ENCODE measurements around the gene COMMD6. TPM values are rescaled to one million over a fixed set of nuclear protein-coding genes. Genes with fewer than 3 reads are reported as not detected.
"Not testable (repeated sequence)": the region's sequence is repeated elsewhere in the genome, so short reads cannot be mapped to it uniquely, and the experiment has no call there.

COMMD6 gene
- polyA plus RNA-seq, 3 donors: 180 to 401 (median 330) TPM

DNA sequence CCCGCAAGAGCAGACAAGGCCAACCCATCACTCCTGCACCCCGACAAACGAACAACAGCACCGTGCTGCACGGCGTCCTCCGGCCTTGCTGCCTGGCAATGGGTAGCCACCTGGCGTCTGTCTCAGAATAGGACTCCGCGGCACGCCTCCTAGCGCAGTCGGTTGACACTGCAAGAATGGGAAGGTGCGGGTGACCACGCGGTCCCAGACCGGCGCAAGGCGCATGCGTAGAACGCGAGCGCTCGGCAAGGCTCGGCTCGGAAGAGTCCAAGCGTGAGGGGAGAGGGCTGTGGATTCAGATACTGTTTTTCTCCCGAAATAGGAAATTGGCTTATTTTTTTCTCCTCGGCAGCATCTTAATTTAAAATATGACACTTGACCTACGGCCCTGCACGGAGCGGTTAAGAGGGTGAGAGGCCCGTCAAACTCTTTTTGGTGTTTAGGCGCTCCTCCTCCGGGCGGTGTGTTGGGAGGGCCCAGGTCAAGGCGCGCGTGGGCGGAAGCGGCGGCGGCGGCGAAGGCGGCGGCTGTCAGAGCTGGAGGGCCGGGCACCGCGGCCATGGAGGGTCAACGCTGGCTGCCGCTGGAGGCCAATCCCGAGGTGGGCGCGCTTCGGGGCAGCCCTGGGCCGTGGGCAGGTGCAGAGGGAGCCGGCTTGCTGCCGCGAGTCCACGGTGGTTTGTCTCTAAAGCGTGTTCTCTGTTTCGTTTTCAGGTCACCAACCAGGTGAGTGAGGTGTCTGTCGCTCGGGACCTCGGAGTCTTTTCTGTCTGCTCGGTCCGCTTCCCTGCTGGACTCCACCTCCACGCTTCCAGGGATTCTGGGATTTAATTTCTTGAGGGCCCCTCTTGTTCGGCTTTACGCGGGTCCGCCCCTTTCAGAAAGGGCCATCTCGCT is 11.9 kb upstream of the COMMD6 start, which contains the start of gene UCHL3:
UCHL3 (plus strand) TSS at position 530 of the 897 bp plus-strand sequence; CDS start at position 560, 30 bp downstream.
- H3K4me1 Mint-ChIP-seq: peaks cover 31% of the 10 kb centered on the region
- peaks cover 0 to 3% (median 0%) of the 10 kb centered on the region in 7 donors for H3K9me3 Mint-ChIP-seq
- Histone ChIP-seq H3K36me3 (replicated peaks in 1 of 2; ENCODE audit: control insufficient read depth in 1 of 2, insufficient read depth in 2 of 2, low read length in 2 of 2) (no peaks in the 10 kb centered on the region), H3K4me1 (ENCODE audit: control insufficient read depth in 1 of 2, insufficient read depth in 2 of 2, low read length in 2 of 2) (peaks cover 18 to 25% of the 10 kb centered on the region in 2 donors), H3K9me3 (replicated peaks in 1 of 2; ENCODE audit: control insufficient read depth in 1 of 2, insufficient read depth in 1 of 2, low read length in 2 of 2) (no peaks in the 10 kb centered on the region), H3K4me2 (replicated peaks; ENCODE audit: extremely low read depth, low read length, poor library complexity, severe bottlenecking) (peak within 1 kb of the TSS; percentile 98), H3K27ac (ENCODE audit: low read depth in 1 of 2, low read length in 2 of 2) (peak within 1 kb of the TSS; percentile 69 to 91), H4K20me1 (ENCODE audit: insufficient read depth, low read length) (peaks cover 6% of the 10 kb centered on the region), H3K27me3 (ENCODE audit: control insufficient read depth in 2 of 2, insufficient read depth in 2 of 2, low read length in 2 of 2) (no peaks in the 10 kb centered on the region), H3K4me3 (replicated peaks in 1 of 3; ENCODE audit: low read depth in 2 of 3, low read length in 3 of 3) (peak within 1 kb of the TSS; percentile 80 to 94 (median 92)), H3K79me2 (ENCODE audit: insufficient read depth, low read length) (peaks cover 36% of the 10 kb centered on the region), H3K9ac (ENCODE audit: insufficient read depth, low read length, poor library complexity, severe bottlenecking) (peak within 1 kb of the TSS; percentile 82), H2AFZ (ENCODE audit: insufficient read depth, low read depth, low read length, poor library complexity, severe bottlenecking) (peak within 1 kb of the TSS; percentile 96)
- H3K27ac Mint-ChIP-seq: peak within 1 kb of the TSS; percentile 93 to 100 (median 99)
- peak within 1 kb of the TSS; percentile 96 to 99 for H3K4me3 Mint-ChIP-seq
- intact Hi-C loops (cut with micrococcal nuclease): loop anchor here (2.0 to 5.0 kb wide), 3 partner anchors 13 to 67 kb away; partner anchors contain the start of genes COMMD6 (in 1 of the 2) and TBC1D4 (in 1 of the 2)
- under 1% methylated on average over 71 of the region's 74 CpGs for WGBS (ENCODE audit: insufficient coverage)
- TF ChIP-seq, protein P1, sequence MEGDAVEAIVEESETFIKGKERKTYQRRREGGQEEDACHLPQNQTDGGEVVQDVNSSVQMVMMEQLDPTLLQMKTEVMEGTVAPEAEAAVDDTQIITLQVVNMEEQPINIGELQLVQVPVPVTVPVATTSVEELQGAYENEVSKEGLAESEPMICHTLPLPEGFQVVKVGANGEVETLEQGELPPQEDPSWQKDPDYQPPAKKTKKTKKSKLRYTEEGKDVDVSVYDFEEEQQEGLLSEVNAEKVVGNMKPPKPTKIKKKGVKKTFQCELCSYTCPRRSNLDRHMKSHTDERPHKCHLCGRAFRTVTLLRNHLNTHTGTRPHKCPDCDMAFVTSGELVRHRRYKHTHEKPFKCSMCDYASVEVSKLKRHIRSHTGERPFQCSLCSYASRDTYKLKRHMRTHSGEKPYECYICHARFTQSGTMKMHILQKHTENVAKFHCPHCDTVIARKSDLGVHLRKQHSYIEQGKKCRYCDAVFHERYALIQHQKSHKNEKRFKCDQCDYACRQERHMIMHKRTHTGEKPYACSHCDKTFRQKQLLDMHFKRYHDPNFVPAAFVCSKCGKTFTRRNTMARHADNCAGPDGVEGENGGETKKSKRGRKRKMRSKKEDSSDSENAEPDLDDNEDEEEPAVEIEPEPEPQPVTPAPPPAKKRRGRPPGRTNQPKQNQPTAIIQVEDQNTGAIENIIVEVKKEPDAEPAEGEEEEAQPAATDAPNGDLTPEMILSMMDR (IDR thresholded peaks at IDR 0.05): peak; percentile 87
- peak; percentile 95 to 98 (median 95) for DNase-seq
- H3K36me3 Mint-ChIP-seq: peaks cover 12 to 13% of the 10 kb centered on the region in 2 donors
- no peaks in the 10 kb centered on the region for H3K27me3 Mint-ChIP-seq (ENCODE audit: low read depth in 3 of 3)

DNA sequence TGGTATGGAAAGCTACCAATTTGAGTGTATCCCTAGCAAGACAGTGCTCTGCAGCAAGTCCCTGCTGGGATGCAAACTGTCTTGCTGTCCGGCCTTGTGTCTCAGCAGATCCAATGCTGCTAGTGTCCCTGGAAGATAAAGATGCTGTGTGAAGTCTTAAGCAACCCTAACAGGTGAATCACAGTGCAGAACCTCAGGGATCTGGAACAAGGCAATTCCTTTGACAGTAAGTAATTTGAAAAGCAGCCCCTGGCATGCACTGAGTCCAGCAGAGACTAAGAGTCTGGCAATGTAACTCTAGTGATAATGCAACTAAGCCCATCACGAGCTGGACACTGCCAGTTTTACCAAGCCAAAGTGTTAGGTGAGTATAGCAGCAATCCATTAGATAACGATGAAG is 10.3 kb upstream of the COMMD6 start:
- H3K9me3 ChIP-seq (replicated peaks in 1 of 2; ENCODE audit: control insufficient read depth in 1 of 2, insufficient read depth in 1 of 2, low read length in 2 of 2): no peaks in the 10 kb centered on the region
- TF ChIP-seq, protein P1 (IDR thresholded peaks at IDR 0.05): no peak
- intact Hi-C loops (cut with micrococcal nuclease): loop anchor here (5.0 kb wide), 2 partner anchors 41 to 66 kb away; partner anchors contain the start of gene TBC1D4 (in 1 of the 2)
- Mint-ChIP-seq H3K27me3 (ENCODE audit: low read depth in 3 of 3) (no peaks in the 10 kb centered on the region), H3K4me1 (peaks cover 20% of the 10 kb centered on the region), H3K36me3 (no peaks in the 10 kb centered on the region), H3K4me3 (no peak overlapping the region), H3K9me3 (peaks cover 0 to 3% (median 0%) of the 10 kb centered on the region in 7 donors), H3K27ac (no peak overlapping the region)
- no peak overlapping the region for H3K27ac ChIP-seq (ENCODE audit: low read depth in 1 of 2, low read length in 2 of 2)
- peaks cover 13 to 14% of the 10 kb centered on the region in 2 donors for H3K4me1 ChIP-seq (ENCODE audit: control insufficient read depth in 1 of 2, insufficient read depth in 2 of 2, low read length in 2 of 2)
- no peaks in the 10 kb centered on the region for H3K36me3 ChIP-seq (replicated peaks in 1 of 2; ENCODE audit: control insufficient read depth in 1 of 2, insufficient read depth in 2 of 2, low read length in 2 of 2)
- H3K79me2 ChIP-seq (ENCODE audit: insufficient read depth, low read length): peaks cover 30% of the 10 kb centered on the region
- H2AFZ ChIP-seq (ENCODE audit: insufficient read depth, low read depth, low read length, poor library complexity, severe bottlenecking): no peak overlapping the region
- no peak overlapping the region for H3K4me2 ChIP-seq (replicated peaks; ENCODE audit: extremely low read depth, low read length, poor library complexity, severe bottlenecking)
- WGBS (ENCODE audit: insufficient coverage): 84% methylated on average over 2 of the region's 3 CpGs
- no peaks in the 10 kb centered on the region for H3K27me3 ChIP-seq (ENCODE audit: control insufficient read depth in 2 of 2, insufficient read depth in 2 of 2, low read length in 2 of 2)
- no peak overlapping the region for H3K9ac ChIP-seq (ENCODE audit: insufficient read depth, low read length, poor library complexity, severe bottlenecking)
- H4K20me1 ChIP-seq (ENCODE audit: insufficient read depth, low read length): no peaks in the 10 kb centered on the region
- no peak overlapping the region for H3K4me3 ChIP-seq (replicated peaks in 1 of 3; ENCODE audit: low read depth in 2 of 3, low read length in 3 of 3)
- DNase-seq: no peak

DNA sequence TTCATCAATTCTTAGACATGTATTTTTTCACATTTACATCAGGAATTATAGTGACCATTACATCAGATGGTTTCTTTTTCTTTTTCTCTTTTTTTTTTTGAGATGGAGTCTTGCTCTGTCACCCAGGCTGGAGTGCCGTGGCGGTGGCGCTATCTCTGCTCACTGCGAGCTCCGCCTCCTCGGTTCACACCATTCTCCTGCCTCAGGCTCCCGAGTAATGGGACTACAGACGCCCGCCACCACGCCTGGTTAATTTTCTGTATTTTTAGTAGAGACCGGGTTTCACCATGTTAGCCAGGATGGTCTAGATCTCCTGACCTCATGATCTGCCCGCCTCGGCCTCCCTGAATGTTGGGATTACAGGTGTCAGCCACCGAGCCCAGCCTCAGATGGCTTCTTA is 7.7 kb upstream of the COMMD6 start:
- not testable (repeated sequence) for H3K9me3 ChIP-seq (replicated peaks in 1 of 2; ENCODE audit: control insufficient read depth in 1 of 2, insufficient read depth in 1 of 2, low read length in 2 of 2); H3K79me2 ChIP-seq (ENCODE audit: insufficient read depth, low read length); H3K27me3 Mint-ChIP-seq (ENCODE audit: low read depth in 3 of 3); H3K36me3 Mint-ChIP-seq; H3K36me3 ChIP-seq (replicated peaks in 1 of 2; ENCODE audit: control insufficient read depth in 1 of 2, insufficient read depth in 2 of 2, low read length in 2 of 2); H3K27me3 ChIP-seq (ENCODE audit: control insufficient read depth in 2 of 2, insufficient read depth in 2 of 2, low read length in 2 of 2); H3K27ac ChIP-seq (ENCODE audit: low read depth in 1 of 2, low read length in 2 of 2); H2AFZ ChIP-seq (ENCODE audit: insufficient read depth, low read depth, low read length, poor library complexity, severe bottlenecking); H3K4me3 Mint-ChIP-seq; DNase-seq; H3K4me2 ChIP-seq (replicated peaks; ENCODE audit: extremely low read depth, low read length, poor library complexity, severe bottlenecking); H3K9ac ChIP-seq (ENCODE audit: insufficient read depth, low read length, poor library complexity, severe bottlenecking); H4K20me1 ChIP-seq (ENCODE audit: insufficient read depth, low read length); H3K27ac Mint-ChIP-seq; H3K4me3 ChIP-seq (replicated peaks in 1 of 3; ENCODE audit: low read depth in 2 of 3, low read length in 3 of 3); H3K9me3 Mint-ChIP-seq
- peaks cover 17 to 20% of the 10 kb centered on the region in 2 donors for H3K4me1 ChIP-seq (ENCODE audit: control insufficient read depth in 1 of 2, insufficient read depth in 2 of 2, low read length in 2 of 2)
- H3K4me1 Mint-ChIP-seq: peaks cover 19% of the 10 kb centered on the region
- intact Hi-C loops (cut with micrococcal nuclease): loop anchor here (5.0 kb wide), 2 partner anchors 38 to 63 kb away; partner anchors contain the start of gene TBC1D4 (in 1 of the 2)
- 88% methylated on average over 5 of the region's 14 CpGs for WGBS (ENCODE audit: insufficient coverage)

Data from CD14-positive monocyte (primary cell).